Measurements from ENCODE around the gene C11orf42. TPM values are rescaled to one million over a fixed set of nuclear protein-coding genes. Genes with fewer than 3 reads are reported as not detected.

The C11orf42 gene
- total and polyA plus RNA-seq, 3 donors from 2014 or later = 10.1 to 38.5 (median 28.9) TPM

GRCh38 chr11:6194065-6194581 is 11.2 kb upstream of the C11orf42 start:
- H3K4me1 ChIP-seq = no peaks in the 10 kb centered on the region
- no peaks in the 10 kb centered on the region for H3K9me3 ChIP-seq
- TF ChIP-seq POLR2A (IDR thresholded peaks at IDR 0.05) (no peak), CTCF (IDR thresholded peaks at IDR 0.05) (no peak)
- DNase-seq = peak; percentile 25
- peak overlapping the region in 1 of 2 donors; percentile 19 for H3K27ac ChIP-seq
- no peaks in the 10 kb centered on the region for H3K27me3 ChIP-seq
- intact Hi-C loops (cut with DNase I; ENCODE audit: low total_unique reads) = no loop called here
- 40 to 75% methylated on average over 1 of the region's 1 CpG for WGBS, 2 donors
- H3K4me3 ChIP-seq = no peak overlapping the region
- H3K36me3 ChIP-seq (ENCODE audit: low read depth, missing control alignments) = no peaks in the 10 kb centered on the region

GRCh38 chr11:6196396-6196795 is 9.0 kb upstream of the C11orf42 start:
- Histone ChIP-seq H3K4me1 (no peaks in the 10 kb centered on the region), H3K9me3 (no peaks in the 10 kb centered on the region), H3K27ac (no peak overlapping the region), H3K36me3 (ENCODE audit: low read depth, missing control alignments) (no peaks in the 10 kb centered on the region), H3K4me3 (no peak overlapping the region), H3K27me3 (no peaks in the 10 kb centered on the region)
- WGBS, 2 donors = 49 to 51% methylated on average over 4 of the region's 4 CpGs
- intact Hi-C loops (cut with DNase I; ENCODE audit: low total_unique reads) = no loop called here
- TF ChIP-seq POLR2A (IDR thresholded peaks at IDR 0.05) (no peak), CTCF (IDR thresholded peaks at IDR 0.05) (no peak)
- DNase-seq = no peak

- Histone ChIP-seq H3K4me1 (no peaks in the 10 kb centered on the region), H3K27me3 (no peaks in the 10 kb centered on the region), H3K4me3 (no peak overlapping the region), H3K9me3 (no peaks in the 10 kb centered on the region), H3K36me3 (ENCODE audit: low read depth, missing control alignments) (no peaks in the 10 kb centered on the region), H3K27ac (no peak overlapping the region)
- intact Hi-C loops (cut with DNase I; ENCODE audit: low total_unique reads) = no loop called here
- 60 to 76% methylated on average over 4 of the region's 4 CpGs for WGBS, 2 donors
- TF ChIP-seq POLR2A (IDR thresholded peaks at IDR 0.05) (no peak), CTCF (IDR thresholded peaks at IDR 0.05) (no peak)
- no peak for DNase-seq
Observed at GRCh38 chr11:6197466-6198200, 7.7 kb upstream of the C11orf42 start.

- Histone ChIP-seq H3K27ac (no peak within 1 kb of the TSS), H3K4me1 (no peaks in the 10 kb centered on the region), H3K27me3 (no peaks in the 10 kb centered on the region), H3K36me3 (ENCODE audit: low read depth, missing control alignments) (no peaks in the 10 kb centered on the region), H3K9me3 (no peaks in the 10 kb centered on the region), H3K4me3 (no peak within 1 kb of the TSS)
- intact Hi-C loops (cut with DNase I; ENCODE audit: low total_unique reads) = no loop called here
- TF ChIP-seq POLR2A (IDR thresholded peaks at IDR 0.05) = no peak
- no peak for TF ChIP-seq CTCF (IDR thresholded peaks at IDR 0.05)
- no peak for DNase-seq
- WGBS, 2 donors = 98% methylated on average over 5 of the region's 5 CpGs; no CpG with 5 or more reads in 1 of the 2 donors
Observed at GRCh38 chr11:6199174-6199810, 6.1 kb upstream of the C11orf42 start, which contains the start of gene OR52W1. Gene OR52W1, plus strand, starts transcription at chr11:6199224. Its CDS starts 0 bp downstream, at chr11:6199224.

All from testis (tissue), 3 donors.